ENCODE data around the gene LHPP.

LHPP gene

DNA sequence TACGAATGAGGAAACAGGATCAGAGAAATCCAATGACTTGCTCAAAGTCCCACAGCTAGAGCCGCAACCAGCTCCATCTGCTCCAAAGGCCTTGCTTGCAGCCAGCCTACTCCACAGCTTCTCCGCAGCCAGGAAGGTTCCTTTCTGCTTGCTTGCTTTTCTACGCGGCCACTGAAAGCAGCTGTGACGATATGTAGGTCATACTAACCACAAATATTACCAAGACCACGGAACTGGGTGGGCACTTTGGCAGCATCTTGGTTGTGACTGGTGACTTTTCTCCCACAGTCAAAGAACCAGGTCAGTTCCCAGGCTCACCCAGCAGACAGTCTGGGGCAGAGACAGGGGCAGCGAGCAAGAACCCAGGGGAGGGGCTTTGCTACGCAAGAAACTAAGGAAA lies 196.2 kb downstream of the LHPP start:
- TF ChIP-seq CTCF (IDR thresholded peaks at IDR 0.05; ENCODE audit: insufficient read depth, low read length, poor library complexity, severe bottlenecking): no peak
- H3K27me3 ChIP-seq (replicated peaks; ENCODE audit: control insufficient read depth, insufficient read depth, low read length): no peaks in the 10 kb centered on the region
- no peak overlapping the region for H3K4me3 ChIP-seq (replicated peaks; ENCODE audit: low read depth, low read length)
- no peaks in the 10 kb centered on the region; the same call in 1 of the 2 replicates for H3K36me3 ChIP-seq (ENCODE audit: control insufficient read depth, insufficient read depth, low read length)
- no peak for DNase-seq (ENCODE audit: extremely low read depth, insufficient read length)

DNA sequence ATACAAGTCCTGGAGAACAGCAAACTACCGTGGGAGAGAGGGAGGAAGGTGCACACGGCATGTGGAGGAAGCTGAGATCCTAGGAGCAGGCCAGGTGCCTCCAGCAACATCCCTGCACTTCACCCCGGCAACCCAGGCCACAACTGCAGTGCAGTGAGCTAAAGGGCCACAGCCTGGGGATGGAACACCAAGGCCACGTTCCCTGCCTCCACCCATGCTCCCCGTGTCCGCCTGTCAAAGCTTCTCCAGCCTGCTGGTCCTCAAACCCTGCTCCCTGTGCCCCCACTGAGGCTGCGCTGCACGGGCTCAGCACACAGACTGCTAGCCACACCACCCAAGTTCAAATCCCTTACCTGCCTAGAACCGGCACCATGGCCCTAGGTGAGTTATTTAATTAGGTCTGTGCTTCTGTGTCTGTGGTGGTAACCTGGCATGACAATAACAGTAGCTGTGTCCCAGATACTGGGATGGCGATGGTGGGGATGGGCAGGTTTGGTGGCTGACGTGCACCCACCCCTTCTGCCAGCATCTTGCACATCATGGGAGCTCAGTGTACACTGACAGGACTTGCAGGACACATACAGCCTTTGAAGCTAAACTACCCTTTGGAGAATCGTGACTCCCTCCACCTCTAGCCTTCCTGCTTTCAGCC lies 197.1 kb downstream of the LHPP start:
- no peak for TF ChIP-seq CTCF (IDR thresholded peaks at IDR 0.05; ENCODE audit: insufficient read depth, low read length, poor library complexity, severe bottlenecking)
- H3K36me3 ChIP-seq (ENCODE audit: control insufficient read depth, insufficient read depth, low read length): no peaks in the 10 kb centered on the region; the same call in 1 of the 2 replicates
- DNase-seq (ENCODE audit: extremely low read depth, insufficient read length): no peak
- no peak overlapping the region for H3K4me3 ChIP-seq (replicated peaks; ENCODE audit: low read depth, low read length)
- H3K27me3 ChIP-seq (replicated peaks; ENCODE audit: control insufficient read depth, insufficient read depth, low read length): no peaks in the 10 kb centered on the region

GRCh38 chr10:124659380-124659779 lies 197.8 kb downstream of the LHPP start:
- Histone ChIP-seq H3K27me3 (replicated peaks; ENCODE audit: control insufficient read depth, insufficient read depth, low read length) (no peaks in the 10 kb centered on the region), H3K4me3 (replicated peaks; ENCODE audit: low read depth, low read length) (no peak overlapping the region), H3K36me3 (ENCODE audit: control insufficient read depth, insufficient read depth, low read length) (no peaks in the 10 kb centered on the region; the same call in none of the 2 replicates)
- TF ChIP-seq CTCF (IDR thresholded peaks at IDR 0.05; ENCODE audit: insufficient read depth, low read length, poor library complexity, severe bottlenecking): no peak
- DNase-seq (ENCODE audit: extremely low read depth, insufficient read length): no peak

DNA sequence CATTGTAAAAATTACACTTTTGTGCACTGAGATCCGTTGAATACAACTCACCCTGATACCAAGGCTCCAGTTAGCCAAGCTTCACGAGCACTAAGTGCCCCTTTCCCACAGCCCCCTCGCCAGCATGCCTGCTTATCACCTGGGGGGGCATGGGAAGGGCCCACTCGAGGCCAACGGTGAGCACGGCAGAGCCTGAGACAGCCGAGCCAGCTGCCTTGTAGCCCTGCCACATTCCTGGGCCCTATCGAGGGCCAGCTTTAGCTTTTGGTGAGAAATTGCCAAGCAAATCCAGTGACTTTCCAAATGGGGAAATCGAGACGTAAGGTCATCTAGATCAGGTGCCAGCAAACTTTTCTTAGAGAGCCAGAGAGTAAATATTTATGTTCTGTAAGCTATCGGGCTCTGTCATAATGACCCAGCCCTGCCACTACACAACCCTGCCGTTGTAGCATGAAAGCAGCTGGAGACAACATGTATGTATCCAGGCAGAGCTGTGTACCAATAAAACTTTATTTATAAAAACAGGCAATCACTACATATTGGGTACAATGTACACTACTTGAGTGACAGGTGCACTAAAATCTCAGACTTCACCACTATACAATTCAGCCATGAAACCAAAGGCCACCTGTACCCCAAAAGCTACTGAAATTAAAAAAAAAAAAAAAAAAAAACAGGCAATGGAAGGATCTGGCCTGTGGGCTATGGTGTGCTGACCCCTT lies 198.9 kb downstream of the LHPP start:
- no peak for DNase-seq (ENCODE audit: extremely low read depth, insufficient read length)
- Histone ChIP-seq H3K27me3 (replicated peaks; ENCODE audit: control insufficient read depth, insufficient read depth, low read length) (no peaks in the 10 kb centered on the region), H3K36me3 (ENCODE audit: control insufficient read depth, insufficient read depth, low read length) (no peaks in the 10 kb centered on the region; the same call in none of the 2 replicates), H3K4me3 (replicated peaks; ENCODE audit: low read depth, low read length) (no peak overlapping the region)
- TF ChIP-seq CTCF (IDR thresholded peaks at IDR 0.05; ENCODE audit: insufficient read depth, low read length, poor library complexity, severe bottlenecking): no peak

DNA sequence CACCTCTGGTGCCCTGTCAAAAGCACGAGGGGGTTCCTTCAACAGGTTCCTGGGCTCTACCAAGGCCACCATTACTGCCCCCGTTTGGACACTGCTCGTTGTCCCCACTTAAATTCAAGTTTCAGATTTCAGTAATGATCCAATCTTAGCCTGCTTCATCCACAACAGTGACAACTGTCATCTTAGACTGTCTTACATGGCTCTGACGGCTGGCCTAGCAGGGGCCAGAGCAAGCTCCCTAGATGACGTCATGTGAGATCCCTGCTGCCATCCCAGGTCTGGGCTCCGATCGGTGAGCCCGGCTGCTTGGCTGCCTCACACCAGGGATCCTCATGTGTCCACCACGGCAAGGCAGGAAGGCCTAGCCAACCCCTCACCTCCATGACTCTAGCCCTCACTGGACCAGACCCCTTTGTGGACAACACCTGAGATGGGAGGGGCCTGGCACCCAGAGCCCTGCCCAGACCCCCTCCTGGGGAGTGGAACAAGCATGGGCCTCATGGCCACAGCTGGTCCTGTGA lies 200.1 kb downstream of the LHPP start:
- H3K4me3 ChIP-seq (replicated peaks; ENCODE audit: low read depth, low read length): no peak overlapping the region
- TF ChIP-seq CTCF (IDR thresholded peaks at IDR 0.05; ENCODE audit: insufficient read depth, low read length, poor library complexity, severe bottlenecking): no peak
- H3K36me3 ChIP-seq (ENCODE audit: control insufficient read depth, insufficient read depth, low read length): no peaks in the 10 kb centered on the region; the same call in none of the 2 replicates
- no peaks in the 10 kb centered on the region for H3K27me3 ChIP-seq (replicated peaks; ENCODE audit: control insufficient read depth, insufficient read depth, low read length)
- DNase-seq (ENCODE audit: extremely low read depth, insufficient read length): no peak
